K562 (cell line): ENCODE measurements around the gene CLP1. TPM values are rescaled to one million over a fixed set of nuclear protein-coding genes. Genes with fewer than 3 reads are reported as not detected.

Experiments
- ATAC-seq: fragments of 200-7000 bp; cut with Tn5 transposase; 3 replicates; pipeline ENCODE4 v1.9.1; 2020; ENCODE audit warnings: moderate library complexity
- BruUV-seq: library from RNA; stranded (reverse); fragments of 400-500 nt; replicated peaks from 2 replicates; lab custom pipeline; 2021; lab: Mats Ljungman, UMichigan
- CTCF ChIA-PET: fragments of 300-600 bp; formaldehyde crosslinking; extraction: SDS; loops from one replicate; lab custom pipeline; 2021; ENCODE audit warnings: low intra/inter-chr PET ratio; lab: Yijun Ruan, JAX
- POLR2A ChIA-PET: fragments of 300-600, 350-650 bp; sonication (Branson Sonifier 250); formaldehyde crosslinking; extraction: SDS; loops from one replicate; lab custom pipeline; 2021; ENCODE audit warnings: antibody characterized with exemption, inconsistent platforms; lab: Yijun Ruan, JAX
- DNase-seq, 4 experiments: peaks; one replicate each; pipeline versions ENCODE4 v3.0.0 to v3.0.0-alpha.2; 2011 to 2018; ENCODE audit warnings: low spot score in 3 of 4, mixed read lengths in 3 of 4; ENCODE audit errors: extremely low read depth in 1 of 4
- FAIRE-seq: peaks from 2 replicates; lab custom pipeline; 2011; peaks lifted over from hg19 to GRCh38; lab: Jason Lieb, UNC
- H2AFZ ChIP-seq: 2 replicates; pipeline ENCODE4 v1.6.0; 2011; ENCODE audit warnings: low read depth, low read length, control low read depth, inconsistent platforms
- H3K27ac ChIP-seq: fragments of 200-600 bp; 3 replicates; pipeline ENCODE4 v1.8.0; 2011; ENCODE audit warnings: low read depth, mild to moderate bottlenecking, control low read depth, inconsistent platforms, low read length, moderate library complexity, mixed read lengths; ENCODE audit errors: extremely low read depth
- H3K27me3 ChIP-seq, 2 experiments: fragments of 300-600 bp in 1 of 2; 2 replicates in 1 of 2; 3 replicates in 1 of 2; pipeline versions ENCODE4 v1.6.0 to v1.8.0; 2011; ENCODE audit warnings: inconsistent platforms in 2 of 2, low read length in 2 of 2, mild to moderate bottlenecking in 1 of 2, mixed read lengths in 1 of 2, moderate library complexity in 1 of 2; ENCODE audit not compliant: control insufficient read depth in 2 of 2, insufficient read depth in 2 of 2
- H3K36me3 ChIP-seq: fragments of 300-600 bp; 3 replicates; pipeline ENCODE4 v1.8.0; 2011; ENCODE audit warnings: mild to moderate bottlenecking, low read length, inconsistent platforms; ENCODE audit not compliant: control insufficient read depth, insufficient read depth
- H3K4me1 ChIP-seq, 2 experiments: fragments of 200-600 bp in 1 of 2; replicated peaks in 1 of 2; 2 replicates in 1 of 2; 3 replicates in 1 of 2; pipeline versions ENCODE4 v1.5.1 to v1.8.0; 2011; ENCODE audit warnings: inconsistent platforms in 2 of 2, low read length in 2 of 2, mild to moderate bottlenecking in 1 of 2, mixed read lengths in 1 of 2, moderate library complexity in 1 of 2; ENCODE audit not compliant: control insufficient read depth in 2 of 2, insufficient read depth in 2 of 2
- H3K4me2 ChIP-seq: 2 replicates; pipeline ENCODE4 v1.6.1; 2011; ENCODE audit warnings: low read length, control low read depth, inconsistent platforms, mixed read lengths; ENCODE audit not compliant: insufficient read depth
- H3K4me3 ChIP-seq: fragments of 200-600 bp; sonication (generic), shearing (Covaris generic); 2 replicates; pipeline ENCODE4 v1.5.1; 2016; ENCODE audit warnings: control low read depth, inconsistent platforms
- H3K79me2 ChIP-seq: fragments of 200-600 bp; 3 replicates; pipeline ENCODE4 v1.8.0; 2011; ENCODE audit warnings: low read length, inconsistent platforms; ENCODE audit not compliant: control insufficient read depth, insufficient read depth
- H3K9ac ChIP-seq, 2 experiments: 2 replicates each; pipeline versions ENCODE4 v1.6.0 to v1.6.1; 2011; ENCODE audit warnings: low read depth in 2 of 2, low read length in 2 of 2, control low read depth in 1 of 2, inconsistent platforms in 1 of 2, mild to moderate bottlenecking in 1 of 2, mixed read lengths in 1 of 2; ENCODE audit not compliant: insufficient read depth in 1 of 2
- H3K9me1 ChIP-seq: one replicate; pipeline ENCODE4 v1.6.0; 2011; ENCODE audit warnings: inconsistent platforms, mild to moderate bottlenecking, low read length, moderate library complexity; ENCODE audit not compliant: control insufficient read depth, insufficient read depth
- H3K9me3 ChIP-seq: replicated peaks from 2 replicates; pipeline ENCODE4 v1.5.1; 2011; ENCODE audit warnings: low read depth, low read length, inconsistent platforms; ENCODE audit not compliant: control insufficient read depth, insufficient read depth
- H4K20me1 ChIP-seq: replicated peaks from 2 replicates; pipeline ENCODE4 v1.6.1; 2011; ENCODE audit warnings: low read length, inconsistent platforms, mixed read lengths; ENCODE audit not compliant: control insufficient read depth, insufficient read depth
- GABPA ChIP-seq: fragments of 200-800 bp; sonication (Bioruptor generic); conservative IDR thresholded peaks from 2 replicates; pipeline ENCODE4 v1.6.1; 2016; ENCODE audit warnings: low read depth, missing genetic modification characterization, missing compliant biosample characterization
- KDM1A ChIP-seq, 2 experiments: fragments of 450-650 bp; IDR thresholded peaks; 2 replicates each; pipeline ENCODE4 v1.6.1; 2016; ENCODE audit warnings: mild to moderate bottlenecking in 2 of 2
- KLF10 ChIP-seq: fragments of 250-450 bp; sonication (Bioruptor Pico); IDR thresholded peaks from 2 replicates; pipeline ENCODE4 v1.6.1; 2021; ENCODE audit warnings: matching md5 sums
- MTA3 ChIP-seq: fragments of 450-650 bp; formaldehyde crosslinking; IDR thresholded peaks from 2 replicates; pipeline ENCODE4 v1.6.1; 2017; ENCODE audit warnings: mild to moderate bottlenecking, borderline replicate concordance
- NR2F6 ChIP-seq: fragments of 450-650 bp; formaldehyde crosslinking; IDR thresholded peaks from 2 replicates; pipeline ENCODE4 v1.4.0; 2020; ENCODE audit warnings: mild to moderate bottlenecking
- NR3C1 ChIP-seq: sonication (generic); formaldehyde crosslinking; IDR thresholded peaks from 2 replicates; pipeline ENCODE4 v1.8.1; 2022; ENCODE audit warnings: missing genetic modification reagents
- SAP30 ChIP-seq: fragments of 200-600 bp; sonication (generic); IDR thresholded peaks from 2 replicates; pipeline ENCODE4 v1.6.1; 2012; ENCODE audit warnings: borderline replicate concordance, low read depth, mild to moderate bottlenecking, moderate library complexity, low read length, control low read depth, inconsistent platforms; ENCODE audit not compliant: insufficient read depth, poor library complexity, severe bottlenecking
- TAF9B ChIP-seq: fragments of 450-650 bp; IDR thresholded peaks from 2 replicates; pipeline ENCODE4 v1.6.1; 2018; ENCODE audit warnings: mild to moderate bottlenecking; ENCODE audit not compliant: partially characterized antibody
- TARDBP ChIP-seq: fragments of 450-650 bp; IDR thresholded peaks from 2 replicates; pipeline ENCODE4 v1.6.1; 2016
- ZBED1 ChIP-seq: IDR thresholded peaks from 2 replicates; pipeline ENCODE4 v1.6.1; 2014
- ZSCAN29 ChIP-seq: fragments of 450-650 bp; IDR thresholded peaks from 2 replicates; pipeline ENCODE4 v1.6.1; 2017
- WGBS: fragments of 100-300 bp; shearing (Covaris generic); methylation state at CpG from one replicate; pipeline ENCODE4 v1.1.6; 2016; ENCODE audit warnings: low coverage, mixed read lengths; ENCODE audit not compliant: insufficient coverage; ENCODE audit errors: missing lambda C conversion rate; 5-methylcytosine and 5-hydroxymethylcytosine counted together
- in situ Hi-C: fragments of 300-500 bp; cut with MboI; formaldehyde crosslinking; loops from 4 replicates; pipeline ENCODE4 v1.15.0; 2018; ENCODE audit warnings: inconsistent platforms, mixed read lengths
- intact Hi-C: fragments of 100-400 bp; cut with micrococcal nuclease; formaldehyde crosslinking; loops from 2 replicates; pipeline ENCODE4 v1.14.2; 2022
- polyA plus RNA-seq, 8 experiments: library from polyadenylated mRNA; depleted of rRNA in 4 of 8; stranded (reverse) in 5 of 8; unstranded in 3 of 8; fragments of >200 nt; fragmentation: Nextera tagmentation in 2 of 8; fragmentation: Illumina TruSeq in 1 of 8; extraction: Ambion mirVana in 2 of 8; extraction: Trizol in 1 of 8; gene quantifications; 2 replicates each; pipeline versions ENCODE4 v1.2.1 to v1.2.3, GENCODE V29; 2011 to 2014; ENCODE audit warnings: inconsistent platforms in 1 of 8, missing spikeins in 1 of 8
- total RNA-seq, 7 experiments: library from RNA; depleted of rRNA in 6 of 7; stranded (reverse); fragments of >200 nt in 6 of 7; fragmentation: Illumina TruSeq in 2 of 7; extraction: Trizol in 2 of 7; gene quantifications; 2 replicates each; pipeline versions ENCODE4 v1.2.1 to v1.2.3, GENCODE V29; 2011 to 2021; ENCODE audit warnings: low replicate concordance in 1 of 7
- TF ChIP-seq, protein P1 (sequence below): fragments of 200-800 bp; sonication (Bioruptor generic); IDR thresholded peaks from 2 replicates; pipeline ENCODE4 v1.6.1; 2017; ENCODE audit warnings: missing genetic modification characterization, missing compliant biosample characterization
- TF ChIP-seq, protein P2 (sequence below): fragments of 450-650 bp; IDR thresholded peaks from 2 replicates; pipeline ENCODE4 v1.6.1; 2017; ENCODE audit warnings: antibody characterized with exemption, mild to moderate bottlenecking
- TF ChIP-seq, protein P3 (sequence below): sonication (generic); formaldehyde crosslinking; IDR thresholded peaks from 2 replicates; pipeline ENCODE4 v1.8.1; 2023; ENCODE audit warnings: mild to moderate bottlenecking, missing genetic modification reagents

Gene CLP1
- total and polyA plus RNA-seq, 9 of the 15 experiments (the other 6 are each of a cell fraction or from before 2014, with no cell fraction given): 19.1 to 46.2 (median 27.8) TPM

DNA sequence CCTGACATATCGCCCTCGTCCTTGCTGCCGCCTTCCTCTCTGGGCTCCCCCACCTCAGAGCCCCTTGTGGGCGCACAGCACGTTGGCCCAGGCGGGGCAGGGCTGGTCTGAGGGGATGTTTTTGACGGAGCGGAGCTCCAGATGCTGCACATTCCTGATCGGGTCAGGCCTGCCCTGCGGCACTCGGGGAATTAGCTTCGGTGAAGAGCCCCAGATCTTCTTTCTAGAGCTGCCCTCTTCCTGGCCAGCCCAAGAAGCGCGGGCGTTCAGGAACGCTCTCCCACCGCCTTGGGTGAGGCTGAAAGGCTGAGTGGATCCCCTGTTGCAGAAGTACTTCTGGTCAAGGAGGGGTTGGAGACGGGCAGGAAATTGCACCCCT is 19.9 kb upstream of the CLP1 start:
- Histone ChIP-seq H3K4me2 (no peak overlapping the region), H3K27me3 (peaks cover 2 to 12% of the 10 kb centered on the region in 2 experiments; a peak in 3 of 5 replicates), H3K4me1 (peaks cover 6 to 17% of the 10 kb centered on the region in 2 experiments; a peak in 3 of 5 replicates), H3K9me3 (no peaks in the 10 kb centered on the region), H3K36me3 (no peaks in the 10 kb centered on the region), H3K27ac (no peak overlapping the region), H4K20me1 (no peaks in the 10 kb centered on the region), H3K79me2 (no peaks in the 10 kb centered on the region), H3K9ac (no peak overlapping the region), H2AFZ (no peak overlapping the region), H3K9me1 (no peaks in the 10 kb centered on the region), H3K4me3 (no peak overlapping the region)
- CTCF ChIA-PET: no interaction called here
- ATAC-seq (no peak), DNase-seq (no peak), FAIRE-seq (no peak)
- in situ Hi-C loops: no loop called here
- intact Hi-C loops: no loop called here
- POLR2A ChIA-PET: interaction anchor here (0.5 to 1.3 kb wide), 3 partner anchors 163 to 268 kb away, joined by 3 read pairs; no protein-coding TSS in a partner anchor
- WGBS: 76% methylated on average over 14 of the region's 18 CpGs
- no peak for TF ChIP-seq NR2F6
- no peak for TF ChIP-seq GABPA (tag)
- no peak for TF ChIP-seq KDM1A (IDR thresholded peaks at IDR 0.05)
- TF ChIP-seq, protein P1, sequence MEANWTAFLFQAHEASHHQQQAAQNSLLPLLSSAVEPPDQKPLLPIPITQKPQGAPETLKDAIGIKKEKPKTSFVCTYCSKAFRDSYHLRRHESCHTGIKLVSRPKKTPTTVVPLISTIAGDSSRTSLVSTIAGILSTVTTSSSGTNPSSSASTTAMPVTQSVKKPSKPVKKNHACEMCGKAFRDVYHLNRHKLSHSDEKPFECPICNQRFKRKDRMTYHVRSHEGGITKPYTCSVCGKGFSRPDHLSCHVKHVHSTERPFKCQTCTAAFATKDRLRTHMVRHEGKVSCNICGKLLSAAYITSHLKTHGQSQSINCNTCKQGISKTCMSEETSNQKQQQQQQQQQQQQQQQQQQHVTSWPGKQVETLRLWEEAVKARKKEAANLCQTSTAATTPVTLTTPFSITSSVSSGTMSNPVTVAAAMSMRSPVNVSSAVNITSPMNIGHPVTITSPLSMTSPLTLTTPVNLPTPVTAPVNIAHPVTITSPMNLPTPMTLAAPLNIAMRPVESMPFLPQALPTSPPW: no peak
- no peak for TF ChIP-seq ZSCAN29
- no peak for TF ChIP-seq KLF10 (CRISPR knock-in tag)
- TF ChIP-seq, protein P2, sequence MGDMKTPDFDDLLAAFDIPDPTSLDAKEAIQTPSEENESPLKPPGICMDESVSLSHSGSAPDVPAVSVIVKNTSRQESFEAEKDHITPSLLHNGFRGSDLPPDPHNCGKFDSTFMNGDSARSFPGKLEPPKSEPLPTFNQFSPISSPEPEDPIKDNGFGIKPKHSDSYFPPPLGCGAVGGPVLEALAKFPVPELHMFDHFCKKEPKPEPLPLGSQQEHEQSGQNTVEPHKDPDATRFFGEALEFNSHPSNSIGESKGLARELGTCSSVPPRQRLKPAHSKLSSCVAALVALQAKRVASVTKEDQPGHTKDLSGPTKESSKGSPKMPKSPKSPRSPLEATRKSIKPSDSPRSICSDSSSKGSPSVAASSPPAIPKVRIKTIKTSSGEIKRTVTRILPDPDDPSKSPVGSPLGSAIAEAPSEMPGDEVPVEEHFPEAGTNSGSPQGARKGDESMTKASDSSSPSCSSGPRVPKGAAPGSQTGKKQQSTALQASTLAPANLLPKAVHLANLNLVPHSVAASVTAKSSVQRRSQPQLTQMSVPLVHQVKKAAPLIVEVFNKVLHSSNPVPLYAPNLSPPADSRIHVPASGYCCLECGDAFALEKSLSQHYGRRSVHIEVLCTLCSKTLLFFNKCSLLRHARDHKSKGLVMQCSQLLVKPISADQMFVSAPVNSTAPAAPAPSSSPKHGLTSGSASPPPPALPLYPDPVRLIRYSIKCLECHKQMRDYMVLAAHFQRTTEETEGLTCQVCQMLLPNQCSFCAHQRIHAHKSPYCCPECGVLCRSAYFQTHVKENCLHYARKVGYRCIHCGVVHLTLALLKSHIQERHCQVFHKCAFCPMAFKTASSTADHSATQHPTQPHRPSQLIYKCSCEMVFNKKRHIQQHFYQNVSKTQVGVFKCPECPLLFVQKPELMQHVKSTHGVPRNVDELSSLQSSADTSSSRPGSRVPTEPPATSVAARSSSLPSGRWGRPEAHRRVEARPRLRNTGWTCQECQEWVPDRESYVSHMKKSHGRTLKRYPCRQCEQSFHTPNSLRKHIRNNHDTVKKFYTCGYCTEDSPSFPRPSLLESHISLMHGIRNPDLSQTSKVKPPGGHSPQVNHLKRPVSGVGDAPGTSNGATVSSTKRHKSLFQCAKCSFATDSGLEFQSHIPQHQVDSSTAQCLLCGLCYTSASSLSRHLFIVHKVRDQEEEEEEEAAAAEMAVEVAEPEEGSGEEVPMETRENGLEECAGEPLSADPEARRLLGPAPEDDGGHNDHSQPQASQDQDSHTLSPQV: no peak
- no peak for TF ChIP-seq NR3C1 (CRISPR knock-in tag)
- TF ChIP-seq SAP30: no peak
- TF ChIP-seq MTA3: no peak
- TF ChIP-seq ZBED1: no peak
- TF ChIP-seq TAF9B: no peak
- no peak for TF ChIP-seq TARDBP
- TF ChIP-seq, protein P3, sequence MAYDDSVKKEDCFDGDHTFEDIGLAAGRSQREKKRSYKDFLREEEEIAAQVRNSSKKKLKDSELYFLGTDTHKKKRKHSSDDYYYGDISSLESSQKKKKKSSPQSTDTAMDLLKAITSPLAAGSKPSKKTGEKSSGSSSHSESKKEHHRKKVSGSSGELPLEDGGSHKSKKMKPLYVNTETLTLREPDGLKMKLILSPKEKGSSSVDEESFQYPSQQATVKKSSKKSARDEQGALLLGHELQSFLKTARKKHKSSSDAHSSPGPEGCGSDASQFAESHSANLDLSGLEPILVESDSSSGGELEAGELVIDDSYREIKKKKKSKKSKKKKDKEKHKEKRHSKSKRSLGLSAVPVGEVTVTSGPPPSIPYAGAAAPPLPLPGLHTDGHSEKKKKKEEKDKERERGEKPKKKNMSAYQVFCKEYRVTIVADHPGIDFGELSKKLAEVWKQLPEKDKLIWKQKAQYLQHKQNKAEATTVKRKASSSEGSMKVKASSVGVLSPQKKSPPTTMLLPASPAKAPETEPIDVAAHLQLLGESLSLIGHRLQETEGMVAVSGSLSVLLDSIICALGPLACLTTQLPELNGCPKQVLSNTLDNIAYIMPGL: no peak
- BruUV-seq: no TSS peak
